Naive thymus-derived CD4-positive, alpha-beta T cell (primary cell): ENCODE data around the gene RHOD. TPM values are rescaled to one million over a fixed set of nuclear protein-coding genes. Genes with fewer than 3 reads are reported as not detected.

Experiments
- ATAC-seq: fragments of 150-1000 bp; cut with Tn5 transposase; 2 replicates; pipeline ENCODE4 v1.10.0; 2021; ENCODE audit warnings: mild to moderate bottlenecking, moderate library complexity
- CTCF ChIA-PET: fragments of 350-600 bp; sonication (Branson Sonifier 250); formaldehyde crosslinking; loops from one replicate; lab custom pipeline; 2021; ENCODE audit warnings: antibody characterized with exemption; lab: Charles Lee
- POLR2A ChIA-PET: fragments of 350-600 bp; sonication (Branson Sonifier 250); formaldehyde crosslinking; loops from one replicate; lab custom pipeline; 2021; ENCODE audit warnings: antibody characterized with exemption, inconsistent platforms; lab: Charles Lee
- DNase-seq, 9 donors: peaks; one replicate each; pipeline versions ENCODE4 v3.0.0 to v3.0.0-alpha.2; 2020 to 2022; ENCODE audit warnings: mixed read lengths in 1 of 9
- H3K27ac ChIP-seq: one replicate; pipeline ENCODE4 v1.7.0; 2013; ENCODE audit warnings: mild to moderate bottlenecking, low read depth, low read length, moderate library complexity
- H3K27me3 ChIP-seq, 2 donors: one replicate each; pipeline ENCODE4 v1.7.0; 2013; ENCODE audit warnings: low read length in 2 of 2, mild to moderate bottlenecking in 2 of 2, moderate library complexity in 2 of 2; ENCODE audit not compliant: control insufficient read depth in 2 of 2, insufficient read depth in 2 of 2
- H3K36me3 ChIP-seq, 3 experiments: 1 replicate in 2 of 3; 2 replicates in 1 of 3; pipeline ENCODE4 v1.7.0; 2013; ENCODE audit warnings: low read length in 3 of 3, mild to moderate bottlenecking in 3 of 3, moderate library complexity in 1 of 3; ENCODE audit not compliant: insufficient read depth in 3 of 3, control insufficient read depth in 2 of 3
- H3K4me1 ChIP-seq, 2 donors: one replicate each; pipeline ENCODE4 v1.7.0; 2013; ENCODE audit warnings: low read length in 2 of 2, mild to moderate bottlenecking in 2 of 2, moderate library complexity in 1 of 2; ENCODE audit not compliant: control insufficient read depth in 2 of 2, insufficient read depth in 2 of 2
- H3K4me3 ChIP-seq: 2 replicates; pipeline ENCODE4 v1.7.0; 2013; ENCODE audit warnings: mild to moderate bottlenecking, low read length
- H3K9me3 ChIP-seq, 3 experiments: 1 replicate in 2 of 3; 2 replicates in 1 of 3; pipeline ENCODE4 v1.7.0; 2013; ENCODE audit warnings: low read length in 3 of 3; ENCODE audit not compliant: control insufficient read depth in 2 of 3
- H3K27ac Mint-ChIP-seq, 9 donors: one replicate each; pipeline ENCODE4 v1.8.0; 2020 to 2022; ENCODE audit warnings: mixed read lengths in 9 of 9, mild to moderate bottlenecking in 8 of 9, moderate library complexity in 5 of 9, inconsistent platforms in 2 of 9
- H3K27me3 Mint-ChIP-seq, 5 donors: one replicate each; pipeline ENCODE4 v1.8.0; 2021 to 2022; ENCODE audit warnings: mixed read lengths in 5 of 5, mild to moderate bottlenecking in 1 of 5
- H3K36me3 Mint-ChIP-seq, 5 donors: one replicate each; pipeline ENCODE4 v1.8.0; 2020 to 2022; ENCODE audit warnings: mixed read lengths in 5 of 5, mild to moderate bottlenecking in 3 of 5, inconsistent platforms in 1 of 5
- H3K4me1 Mint-ChIP-seq, 7 donors: one replicate each; pipeline ENCODE4 v1.8.0; 2020 to 2022; ENCODE audit warnings: mixed read lengths in 7 of 7, mild to moderate bottlenecking in 3 of 7, inconsistent platforms in 1 of 7
- H3K4me3 Mint-ChIP-seq, 10 donors: one replicate each; pipeline ENCODE4 v1.8.0; 2020 to 2022; ENCODE audit warnings: mild to moderate bottlenecking in 10 of 10, mixed read lengths in 10 of 10, moderate library complexity in 6 of 10, inconsistent platforms in 2 of 10
- H3K9me3 Mint-ChIP-seq, 11 donors: one replicate each; pipeline ENCODE4 v1.8.0; 2020 to 2022; ENCODE audit warnings: mixed read lengths in 11 of 11, mild to moderate bottlenecking in 4 of 11, inconsistent platforms in 1 of 11, moderate library complexity in 1 of 11
- intact Hi-C, 2 donors: fragments of 100-400 bp; cut with micrococcal nuclease; formaldehyde crosslinking; loops; one replicate each; pipeline ENCODE4 v1.15.1; 2023
- polyA plus RNA-seq, 2 donors: library from polyadenylated mRNA; unstranded; fragments of 300-500 nt; fragmentation: Illumina TruSeq; gene quantifications; one replicate each; pipeline ENCODE4 v1.2.3, GENCODE V29; 2021
- total RNA-seq, 6 experiments: library from RNA in 5 of 6; stranded (reverse) in 5 of 6; gene quantifications; 1 replicate in 5 of 6; 2 replicates in 1 of 6; pipeline ENCODE4 v1.2.3 and lab custom pipeline; 2021 to 2026

RHOD gene
- total and polyA plus RNA-seq, 7 experiments from 2014 or later, result 0.34 to 1.3 (median 0.62) TPM; not detected in 4

- no peak for ATAC-seq
- intact Hi-C loops, result no loop called here
- H3K9me3 Mint-ChIP-seq, result peaks cover 0 to 1% (median 0%) of the 10 kb centered on the region in 11 donors
- peaks cover 0 to 13% (median 0%) of the 10 kb centered on the region in 5 donors for H3K27me3 Mint-ChIP-seq
- peak overlapping the region in 3 of 9 donors; percentile 26 to 86 (median 28) for H3K27ac Mint-ChIP-seq
- peaks cover 6 to 12% of the 10 kb centered on the region in 2 donors for H3K4me1 ChIP-seq
- no peaks in the 10 kb centered on the region for H3K27me3 ChIP-seq
- no peaks in the 10 kb centered on the region for H3K36me3 ChIP-seq
- H3K4me3 Mint-ChIP-seq, result peak overlapping the region in 1 of 10 donors; percentile 13
- no peak overlapping the region for H3K4me3 ChIP-seq
- CTCF ChIA-PET, result no interaction called here
- no peaks in the 10 kb centered on the region for H3K9me3 ChIP-seq
- no peaks in the 10 kb centered on the region for H3K36me3 Mint-ChIP-seq
- H3K27ac ChIP-seq, result no peak overlapping the region
- no peak for DNase-seq
- POLR2A ChIA-PET, result interaction anchor here (1.1 to 6.0 kb wide), 2 partner anchors 10 to 11 kb away, joined by 5 to 72 read pairs; no protein-coding TSS in a partner anchor
- peaks cover 8 to 23% (median 19%) of the 10 kb centered on the region in 7 donors for H3K4me1 Mint-ChIP-seq
Measured at GRCh38 chr11:67114275-67114896, 57.7 kb downstream of the RHOD start.

- ChIA-PET CTCF (interaction anchor here (1.1 to 1.9 kb wide), 3 partner anchors 21 to 36 kb away, joined by 3 to 13 read pairs (median 5); no protein-coding TSS in a partner anchor), POLR2A (interaction anchor here (0.6 to 6.0 kb wide), 5 partner anchors 11 to 1618 kb away, joined by 3 to 72 read pairs (median 4); partner anchors contain the start of gene MALAT1)
- DNase-seq (no peak), ATAC-seq (no peak)
- H3K4me1 Mint-ChIP-seq, result peaks cover 22 to 39% (median 32%) of the 10 kb centered on the region in 7 donors
- no peaks in the 10 kb centered on the region for H3K27me3 ChIP-seq
- H3K4me1 ChIP-seq, result peaks cover 6 to 13% of the 10 kb centered on the region in 2 donors
- H3K4me3 ChIP-seq, result no peak overlapping the region
- H3K27me3 Mint-ChIP-seq, result peaks cover 0 to 9% (median 0%) of the 10 kb centered on the region in 5 donors
- peak overlapping the region in 9 of 10 donors; percentile 9 to 94 (median 86) for H3K4me3 Mint-ChIP-seq
- no peaks in the 10 kb centered on the region for H3K9me3 ChIP-seq
- H3K36me3 Mint-ChIP-seq, result peaks cover 3 to 10% (median 5%) of the 10 kb centered on the region in 5 donors
- peak overlapping the region in 8 of 9 donors; percentile 78 to 99 (median 94) for H3K27ac Mint-ChIP-seq
- intact Hi-C loops, result loop anchor here (1.0 to 5.0 kb wide), 5 partner anchors 12 to 499 kb away; partner anchors contain the start of genes RBM14 (in 2 of the 2), RAD9A (in 1 of the 2) and RCE1 (in 1 of the 2)
- H3K27ac ChIP-seq, result peak overlapping the region; percentile 76
- peaks cover 0 to 4% (median 0%) of the 10 kb centered on the region in 3 experiments for H3K36me3 ChIP-seq
- H3K9me3 Mint-ChIP-seq, result peaks cover 0 to 1% (median 0%) of the 10 kb centered on the region in 11 donors
Measured at GRCh38 chr11:67116758-67117105, 60.1 kb downstream of the RHOD start.

GRCh38 chr11:67117176-67117575 is 60.5 kb downstream of the RHOD start:
- intact Hi-C loops, result loop anchor here (1.0 to 5.0 kb wide), 5 partner anchors 13 to 500 kb away; partner anchors contain the start of genes RBM14 (in 2 of the 2), RAD9A (in 1 of the 2) and RCE1 (in 1 of the 2)
- no peak for DNase-seq
- Histone ChIP-seq H3K27ac (peak overlapping the region; percentile 76), H3K4me1 (peaks cover 6 to 17% of the 10 kb centered on the region in 2 donors), H3K9me3 (no peaks in the 10 kb centered on the region), H3K4me3 (peak overlapping the region; percentile 50), H3K27me3 (no peaks in the 10 kb centered on the region), H3K36me3 (peaks cover 0 to 4% (median 0%) of the 10 kb centered on the region in 3 experiments)
- no peak for ATAC-seq
- Mint-ChIP-seq H3K27me3 (peaks cover 0 to 8% (median 0%) of the 10 kb centered on the region in 5 donors), H3K27ac (peak overlapping the region; percentile 63 to 99 (median 94)), H3K4me1 (peaks cover 25 to 44% (median 37%) of the 10 kb centered on the region in 7 donors), H3K4me3 (peak overlapping the region; percentile 68 to 98 (median 88)), H3K36me3 (peaks cover 3 to 11% (median 5%) of the 10 kb centered on the region in 5 donors), H3K9me3 (peaks cover 0 to 1% (median 0%) of the 10 kb centered on the region in 11 donors)
- ChIA-PET CTCF (interaction anchor here (1.1 to 1.9 kb wide), 3 partner anchors 22 to 36 kb away, joined by 3 to 13 read pairs (median 5); no protein-coding TSS in a partner anchor), POLR2A (interaction anchor here (0.6 to 6.0 kb wide), 10 partner anchors 8 to 369 kb away, joined by 3 to 72 read pairs (median 4); no protein-coding TSS in a partner anchor)

- peaks cover 3 to 11% (median 5%) of the 10 kb centered on the region in 5 donors for H3K36me3 Mint-ChIP-seq
- POLR2A ChIA-PET, result interaction anchor here (0.6 to 6.0 kb wide), 9 partner anchors 8 to 369 kb away, joined by 3 to 72 read pairs (median 4); no protein-coding TSS in a partner anchor
- Histone ChIP-seq H3K4me1 (peaks cover 6 to 16% of the 10 kb centered on the region in 2 donors), H3K27ac (peak overlapping the region; percentile 98), H3K27me3 (no peaks in the 10 kb centered on the region), H3K4me3 (peak overlapping the region; percentile 61), H3K9me3 (no peaks in the 10 kb centered on the region), H3K36me3 (peaks cover 0 to 4% (median 0%) of the 10 kb centered on the region in 3 experiments)
- CTCF ChIA-PET, result interaction anchor here (1.6 to 1.9 kb wide), 2 partner anchors 35 to 37 kb away, joined by 5 to 13 read pairs; no protein-coding TSS in a partner anchor
- peaks cover 0 to 1% (median 0%) of the 10 kb centered on the region in 11 donors for H3K9me3 Mint-ChIP-seq
- peaks cover 26 to 45% (median 37%) of the 10 kb centered on the region in 7 donors for H3K4me1 Mint-ChIP-seq
- DNase-seq (peak in 7 of 9 donors; percentile 19 to 57 (median 44)), ATAC-seq (no peak)
- intact Hi-C loops, result loop anchor here (1.0 to 5.0 kb wide), 8 partner anchors 13 to 500 kb away; partner anchors contain the start of genes RBM14 (in 2 of the 2), RCE1 (in 2 of the 2), AIP (in 1 of the 2) and POLD4 (in 1 of the 2)
- peak overlapping the region; percentile 63 to 99 (median 94) for H3K27ac Mint-ChIP-seq
- peak overlapping the region; percentile 68 to 98 (median 88) for H3K4me3 Mint-ChIP-seq
- peaks cover 0 to 8% (median 0%) of the 10 kb centered on the region in 5 donors for H3K27me3 Mint-ChIP-seq
Measured at GRCh38 chr11:67117672-67118180, 61.1 kb downstream of the RHOD start.

- H3K9me3 Mint-ChIP-seq, result peaks cover 0 to 1% (median 0%) of the 10 kb centered on the region in 11 donors
- Histone ChIP-seq H3K9me3 (no peaks in the 10 kb centered on the region), H3K27me3 (no peaks in the 10 kb centered on the region), H3K36me3 (peaks cover 0 to 4% (median 0%) of the 10 kb centered on the region in 3 experiments), H3K4me3 (peak overlapping the region; percentile 61), H3K27ac (peak overlapping the region; percentile 98), H3K4me1 (peaks cover 6 to 11% of the 10 kb centered on the region in 2 donors)
- intact Hi-C loops, result loop anchor here (2.0 to 5.0 kb wide), 7 partner anchors 36 to 501 kb away; partner anchors contain the start of genes RBM14 (in 2 of the 2), RCE1 (in 2 of the 2), AIP (in 1 of the 2) and POLD4 (in 1 of the 2)
- H3K4me1 Mint-ChIP-seq, result peaks cover 26 to 46% (median 37%) of the 10 kb centered on the region in 7 donors
- peaks cover 0 to 7% (median 0%) of the 10 kb centered on the region in 5 donors for H3K27me3 Mint-ChIP-seq
- H3K4me3 Mint-ChIP-seq, result peak overlapping the region in 9 of 10 donors; percentile 63 to 98 (median 79)
- H3K36me3 Mint-ChIP-seq, result peaks cover 4 to 13% (median 5%) of the 10 kb centered on the region in 5 donors
- H3K27ac Mint-ChIP-seq, result peak overlapping the region in 7 of 9 donors; percentile 69 to 87 (median 80)
- CTCF ChIA-PET, result interaction anchor here (1.0 to 1.6 kb wide), 5 partner anchors 37 to 121 kb away, joined by 3 to 5 read pairs (median 3); no protein-coding TSS in a partner anchor
- DNase-seq (peak; percentile 53 to 69 (median 64)), ATAC-seq (no peak)
- POLR2A ChIA-PET, result interaction anchor here (0.8 to 6.0 kb wide), 11 partner anchors 8 to 512 kb away, joined by 3 to 72 read pairs (median 4); partner anchors contain the start of gene NUDT8
Measured at GRCh38 chr11:67118181-67118766, 61.6 kb downstream of the RHOD start.
